IMR-90 (cell line): ENCODE results near the gene RETN. TPM values are rescaled to one million over a fixed set of nuclear protein-coding genes. Genes with fewer than 3 reads are reported as not detected.

Experiments
- ATAC-seq: fragments of 200-7000 bp; cut with Tn5 transposase; 2 replicates; pipeline ENCODE4 v1.9.1; 2020; ENCODE audit warnings: low read depth, mild to moderate bottlenecking, moderate library complexity
- BruUV-seq: library from RNA; stranded (reverse); fragments of 400-500 nt; replicated peaks from 2 replicates; lab custom pipeline; 2021; lab: Mats Ljungman, UMichigan
- CTCF ChIA-PET: fragments of 300-600 bp; formaldehyde crosslinking; extraction: SDS; loops from one replicate; lab custom pipeline; 2021; ENCODE audit warnings: antibody characterized with exemption; lab: Yijun Ruan, JAX
- POLR2A ChIA-PET: fragments of 300-600 bp; sonication (Branson Sonifier 250); formaldehyde crosslinking; loops from one replicate; lab custom pipeline; 2022; ENCODE audit warnings: antibody characterized with exemption; ENCODE audit not compliant: unreplicated experiment; lab: Charles Lee
- DNase-seq: peaks from one replicate; pipeline ENCODE4 v3.0.0; 2013
- H2AFZ ChIP-seq: replicated peaks from 2 replicates; pipeline ENCODE3; 2013; ENCODE audit warnings: low read length, mild to moderate bottlenecking; ENCODE audit not compliant: poor library complexity
- H2AK5ac ChIP-seq: 2 replicates; pipeline ENCODE4 v1.6.1; 2013; ENCODE audit warnings: low read depth, low read length, inconsistent platforms
- H2AK9ac ChIP-seq: replicated peaks from 2 replicates; pipeline ENCODE3; 2013; ENCODE audit warnings: mild to moderate bottlenecking, low read depth, low read length, moderate library complexity; ENCODE audit not compliant: poor library complexity
- H2BK120ac ChIP-seq: 2 replicates; pipeline ENCODE4 v1.6.1; 2013; ENCODE audit warnings: low read depth, low read length, inconsistent platforms
- H2BK15ac ChIP-seq: 3 replicates; pipeline ENCODE4 v1.6.1; 2013; ENCODE audit warnings: low read depth, low read length, inconsistent platforms
- H2BK20ac ChIP-seq: 2 replicates; pipeline ENCODE4 v1.6.1; 2013; ENCODE audit warnings: low read depth, mild to moderate bottlenecking, inconsistent platforms, low read length, moderate library complexity
- H2BK5ac ChIP-seq: 2 replicates; pipeline ENCODE4 v1.6.1; 2013; ENCODE audit warnings: mild to moderate bottlenecking, low read depth, low read length, inconsistent platforms; ENCODE audit not compliant: poor library complexity, severe bottlenecking
- H3K14ac ChIP-seq: replicated peaks from 2 replicates; pipeline ENCODE4 v1.6.1; 2013; ENCODE audit warnings: low read depth, low read length, inconsistent platforms
- H3K18ac ChIP-seq: 2 replicates; pipeline ENCODE4 v1.6.1; 2013; ENCODE audit warnings: low read depth, low read length, control low read depth
- H3K23ac ChIP-seq: 2 replicates; pipeline ENCODE4 v1.6.1; 2013; ENCODE audit warnings: low read depth, low read length, inconsistent platforms
- H3K27ac ChIP-seq: 2 replicates; pipeline ENCODE4 v1.5.1; 2013; ENCODE audit warnings: mild to moderate bottlenecking, control low read depth, low read length; ENCODE audit not compliant: insufficient read depth
- H3K27me3 ChIP-seq: 2 replicates; pipeline ENCODE4 v1.6.1; 2013; ENCODE audit warnings: low read length; ENCODE audit not compliant: control insufficient read depth, insufficient read depth
- H3K36me3 ChIP-seq: 2 replicates; pipeline ENCODE4 v1.6.1; 2013; ENCODE audit warnings: low read length, mixed read lengths; ENCODE audit not compliant: control insufficient read depth, insufficient read depth
- H3K4ac ChIP-seq: 2 replicates; pipeline ENCODE4 v1.6.1; 2013; ENCODE audit warnings: low read depth, low read length, inconsistent platforms
- H3K4me1 ChIP-seq: 2 replicates; pipeline ENCODE4 v1.6.1; 2013; ENCODE audit warnings: low read length, mixed read lengths; ENCODE audit not compliant: control insufficient read depth, insufficient read depth
- H3K4me2 ChIP-seq: 2 replicates; pipeline ENCODE4 v1.6.1; 2013; ENCODE audit warnings: low read depth, mild to moderate bottlenecking, control low read depth, low read length, moderate library complexity
- H3K4me3 ChIP-seq: 2 replicates; pipeline ENCODE4 v1.5.1; 2013; ENCODE audit warnings: low read depth, mild to moderate bottlenecking, control low read depth, low read length, moderate library complexity; ENCODE audit not compliant: insufficient read depth
- H3K56ac ChIP-seq: 2 replicates; pipeline ENCODE4 v1.6.1; 2013; ENCODE audit warnings: low read length, inconsistent platforms; ENCODE audit not compliant: insufficient read depth; ENCODE audit errors: extremely low read depth
- H3K79me1 ChIP-seq, 2 experiments: 2 replicates each; pipeline ENCODE4 v1.6.1; 2013; ENCODE audit warnings: low read length in 2 of 2, inconsistent platforms in 1 of 2, low read depth in 1 of 2
- H3K9ac ChIP-seq: 2 replicates; pipeline ENCODE4 v1.6.1; 2013; ENCODE audit warnings: low read depth, low read length, control low read depth
- H3K9me1 ChIP-seq: 2 replicates; pipeline ENCODE4 v1.6.1; 2013; ENCODE audit warnings: low read length, inconsistent platforms; ENCODE audit not compliant: insufficient read depth
- H3K9me3 ChIP-seq: 2 replicates; pipeline ENCODE4 v1.6.1; 2013; ENCODE audit warnings: low read length; ENCODE audit not compliant: control insufficient read depth, insufficient read depth
- H4K20me1 ChIP-seq: 2 replicates; pipeline ENCODE4 v1.6.1; 2013; ENCODE audit warnings: low read length, inconsistent platforms; ENCODE audit not compliant: insufficient read depth
- H4K5ac ChIP-seq: 2 replicates; pipeline ENCODE4 v1.6.1; 2013; ENCODE audit warnings: mild to moderate bottlenecking, low read depth, low read length, control low read depth
- H4K8ac ChIP-seq, 2 experiments: 2 replicates each; pipeline ENCODE4 v1.6.1; 2013; ENCODE audit warnings: low read depth in 2 of 2, low read length in 2 of 2, control low read depth in 1 of 2, inconsistent platforms in 1 of 2
- H4K91ac ChIP-seq: 2 replicates; pipeline ENCODE4 v1.6.1; 2013; ENCODE audit warnings: low read depth, low read length, inconsistent platforms; ENCODE audit not compliant: insufficient read depth
- CEBPB ChIP-seq: IDR thresholded peaks from 2 replicates; pipeline ENCODE4 v1.6.1; 2012; ENCODE audit warnings: low read depth, low read length, improper control_type of control experiment
- WGBS, 2 experiments: methylation state at CpG; one replicate each; pipeline versions ENCODE4 v1.1.5 to v1.1.7; 2013; ENCODE audit warnings: missing lambda C conversion rate in 2 of 2; ENCODE audit not compliant: insufficient read length in 1 of 2; ENCODE audit errors: extremely low coverage in 2 of 2; 5-methylcytosine and 5-hydroxymethylcytosine counted together
- dilution Hi-C: fragments of 300-500 bp; cut with HindIII; formaldehyde crosslinking; loops from one replicate; pipeline ENCODE4 v1.14.3; 2018; ENCODE audit warnings: low sequenced_read_pairs; ENCODE audit not compliant: unreplicated experiment
- in situ Hi-C: fragments of 300-500 bp; cut with MboI; formaldehyde crosslinking; loops from 3 replicates; pipeline ENCODE4 v1.14.3; 2019; ENCODE audit warnings: low sequenced_read_pairs, inconsistent platforms, mixed read lengths
- intact Hi-C: fragments of 100-400 bp; cut with micrococcal nuclease; formaldehyde crosslinking; loops from 2 replicates; pipeline ENCODE4 v1.10.0; 2022
- polyA plus RNA-seq, 3 experiments: library from polyadenylated mRNA; depleted of rRNA; stranded (reverse); fragments of >200 nt; gene quantifications; 2 replicates each; pipeline ENCODE4 v1.2.3, GENCODE V29; 2012; ENCODE audit warnings: low replicate concordance in 1 of 3
- total RNA-seq: library from RNA; depleted of rRNA; stranded (reverse); fragments of >200 nt; gene quantifications from 2 replicates; pipeline ENCODE4 v1.2.3, GENCODE V29; 2012

The RETN gene
- total and polyA plus RNA-seq, 2 of the 4 experiments (the other 2 are of a cell fraction), result not detected

DNA sequence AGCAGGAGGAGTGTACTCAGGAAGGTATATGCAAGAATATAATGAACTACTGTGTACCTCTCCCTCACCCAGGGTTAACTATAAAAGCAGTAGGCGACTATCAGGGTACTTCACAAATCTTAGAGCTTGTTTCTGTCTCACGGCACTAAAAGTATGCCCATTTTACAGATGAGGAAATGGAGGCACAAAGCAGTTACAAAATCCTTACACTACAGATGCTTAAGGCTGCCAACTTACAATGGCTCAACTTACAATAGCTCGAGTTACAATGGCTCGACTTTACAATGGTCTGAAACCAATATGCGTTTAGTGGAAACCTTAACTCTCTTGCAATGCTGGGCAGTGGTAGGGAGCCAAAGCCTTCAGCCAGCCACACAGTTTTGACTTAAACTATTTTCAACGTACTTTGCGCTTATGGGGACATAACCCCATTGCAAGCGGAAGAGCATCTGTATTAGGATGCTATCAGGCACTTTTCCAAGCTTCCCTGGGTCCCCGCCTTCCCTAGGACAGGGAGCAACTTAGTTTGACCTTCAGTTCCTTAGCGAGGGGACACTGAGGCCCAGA is 29.0 kb downstream of the RETN start:
- Histone ChIP-seq H2BK120ac (no peak overlapping the region), H3K4ac (no peak overlapping the region), H4K5ac (no peak overlapping the region), H3K4me3 (no peak overlapping the region), H2AFZ (no peak overlapping the region), H3K27ac (no peak overlapping the region), H3K4me2 (no peak overlapping the region), H3K18ac (no peak overlapping the region), H3K9ac (no peak overlapping the region), H3K79me1 (no peaks in the 10 kb centered on the region), H4K91ac (no peak overlapping the region), H2BK5ac (no peak overlapping the region), H3K23ac (no peak overlapping the region), H2AK9ac (no peak overlapping the region), H3K36me3 (no peaks in the 10 kb centered on the region), H2AK5ac (no peak overlapping the region), H3K27me3 (peaks cover 20% of the 10 kb centered on the region), H4K20me1 (no peaks in the 10 kb centered on the region), H2BK15ac (no peak overlapping the region), H3K4me1 (no peaks in the 10 kb centered on the region), H3K9me1 (no peaks in the 10 kb centered on the region), H3K14ac (no peak overlapping the region), H3K56ac (no peak overlapping the region), H2BK20ac (no peak overlapping the region), H4K8ac (no peak overlapping the region), H3K9me3 (no peaks in the 10 kb centered on the region)
- no peak for DNase-seq
- dilution Hi-C loops (no loop called here), in situ Hi-C loops (no loop called here), intact Hi-C loops (no loop called here)
- no TSS peak for BruUV-seq
- ATAC-seq, result no peak
- WGBS, 2 experiments, result 74% methylated on average over 5 of the region's 10 CpGs; no CpG with 5 or more reads in 1 of the 2 experiments
- no peak for TF ChIP-seq CEBPB
- POLR2A ChIA-PET, result interaction anchor here (0.6 kb wide), 1 partner anchor 65 kb away, joined by 3 read pairs; no protein-coding TSS in a partner anchor
- CTCF ChIA-PET, result interaction anchor here (1.4 kb wide), 1 partner anchor 17 kb away, joined by 3 read pairs; the partner anchor contains the start of gene TRAPPC5
